ENCODE results near the gene SLC19A1. TPM values are rescaled to one million over a fixed set of nuclear protein-coding genes. Genes with fewer than 3 reads are reported as not detected.
A peak's percentile ranks its signal among the peaks of the same experiment; 100 is the strongest.

SLC19A1 gene
- total RNA-seq, 4 donors from 2014 or later: 7.6 to 12.8 (median 10.3) TPM; not detected in 1

- intact Hi-C loops (cut with DNase I; ENCODE audit: low total_unique reads): no loop called here
- Histone ChIP-seq H3K36me3 (no peaks in the 10 kb centered on the region), H3K27ac (no peak overlapping the region), H3K27me3 (no peaks in the 10 kb centered on the region), H3K9me3 (peaks cover 0 to 5% of the 10 kb centered on the region in 2 donors), H3K4me1 (peaks cover 0 to 4% of the 10 kb centered on the region in 2 donors), H3K4me3 (peak overlapping the region; percentile 30 to 42)
- DNase-seq: peak in 1 of 2 donors; percentile 6
- TF ChIP-seq CTCF (IDR thresholded peaks at IDR 0.05) (no peak), POLR2A (IDR thresholded peaks at IDR 0.05) (no peak)
Observed at GRCh38 chr21:45589686-45590245, 47.5 kb upstream of the SLC19A1 start.

GRCh38 chr21:45588871-45589491, 46.7 kb upstream of the SLC19A1 start:
- intact Hi-C loops (cut with DNase I; ENCODE audit: low total_unique reads): no loop called here
- H3K9me3 ChIP-seq: peaks cover 0 to 5% of the 10 kb centered on the region in 2 donors
- H3K27me3 ChIP-seq: no peaks in the 10 kb centered on the region
- H3K4me3 ChIP-seq: no peak overlapping the region
- TF ChIP-seq POLR2A (IDR thresholded peaks at IDR 0.05): no peak
- H3K4me1 ChIP-seq: peaks cover 0 to 4% of the 10 kb centered on the region in 2 donors
- DNase-seq: no peak
- H3K27ac ChIP-seq: no peak overlapping the region
- no peaks in the 10 kb centered on the region for H3K36me3 ChIP-seq

- Histone ChIP-seq H3K4me3 (no peak overlapping the region), H3K27me3 (no peaks in the 10 kb centered on the region), H3K27ac (no peak overlapping the region), H3K36me3 (no peaks in the 10 kb centered on the region), H3K9me3 (peaks cover 0 to 5% of the 10 kb centered on the region in 2 donors), H3K4me1 (peaks cover 0 to 4% of the 10 kb centered on the region in 2 donors)
- intact Hi-C loops (cut with DNase I; ENCODE audit: low total_unique reads): no loop called here
- DNase-seq: peak in 1 of 2 donors; percentile 4
- no peak for TF ChIP-seq POLR2A (IDR thresholded peaks at IDR 0.05)
- no peak for TF ChIP-seq CTCF (IDR thresholded peaks at IDR 0.05)
Observed at GRCh38 chr21:45588086-45588825, 46.0 kb upstream of the SLC19A1 start.

- Histone ChIP-seq H3K4me3 (no peak overlapping the region), H3K4me1 (peaks cover 0 to 4% of the 10 kb centered on the region in 2 donors), H3K27me3 (no peaks in the 10 kb centered on the region), H3K36me3 (no peaks in the 10 kb centered on the region), H3K9me3 (peaks cover 0 to 5% of the 10 kb centered on the region in 2 donors), H3K27ac (no peak overlapping the region)
- TF ChIP-seq POLR2A (IDR thresholded peaks at IDR 0.05) (no peak), CTCF (IDR thresholded peaks at IDR 0.05) (no peak)
- intact Hi-C loops (cut with DNase I; ENCODE audit: low total_unique reads): no loop called here
- DNase-seq: no peak
Observed at GRCh38 chr21:45586289-45586858, 44.1 kb upstream of the SLC19A1 start.

- TF ChIP-seq POLR2A (IDR thresholded peaks at IDR 0.05): no peak
- TF ChIP-seq CTCF (IDR thresholded peaks at IDR 0.05): no peak
- no peaks in the 10 kb centered on the region for H3K4me1 ChIP-seq
- H3K27me3 ChIP-seq: no peaks in the 10 kb centered on the region
- no peaks in the 10 kb centered on the region for H3K36me3 ChIP-seq
- intact Hi-C loops (cut with DNase I; ENCODE audit: low total_unique reads): no loop called here
- no peak overlapping the region for H3K4me3 ChIP-seq
- DNase-seq: peak in 1 of 2 donors; percentile 1
- H3K9me3 ChIP-seq: peaks cover 0 to 5% of the 10 kb centered on the region in 2 donors
- H3K27ac ChIP-seq: no peak overlapping the region
Observed at GRCh38 chr21:45584786-45585185, 42.5 kb upstream of the SLC19A1 start.
